ENCODE results near the gene NBEAL1.

Gene NBEAL1

DNA sequence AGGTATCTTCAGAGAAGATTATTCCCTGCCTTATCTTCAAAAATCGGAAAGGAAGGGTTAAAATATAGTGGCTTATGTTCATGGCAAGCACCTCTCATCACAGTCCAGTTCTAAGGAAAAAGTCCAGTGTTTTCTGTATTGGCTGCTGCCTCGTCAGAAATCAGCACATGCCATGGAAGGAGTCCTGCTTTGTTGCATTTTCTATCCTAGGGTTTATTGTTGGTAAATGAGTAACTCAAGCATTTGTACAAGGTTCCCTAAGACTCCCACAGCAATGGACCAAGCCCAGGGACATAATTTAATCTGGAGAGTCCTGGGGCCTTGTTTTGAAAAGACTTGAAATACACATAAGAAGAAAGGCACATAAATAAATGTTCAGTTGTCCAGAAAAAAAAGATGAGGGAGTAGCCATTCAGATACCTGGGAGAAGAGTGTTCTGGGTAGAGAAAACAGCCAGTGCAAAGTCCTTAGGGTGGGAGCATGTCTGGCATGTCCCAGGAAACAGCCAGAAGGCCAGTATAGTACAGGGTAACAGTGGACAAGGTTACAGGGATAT, 26.4 kb downstream of the NBEAL1 start:
- ChIA-PET POLR2A (no interaction called here), CTCF (no interaction called here)
- Histone ChIP-seq H3K27ac (ENCODE audit: extremely low read depth, low read depth, low read length) (no peak overlapping the region), H3K9me3 (ENCODE audit: control insufficient read depth, insufficient read depth, low read depth, low read length) (no peaks in the 10 kb centered on the region), H3K4me1 (ENCODE audit: control insufficient read depth, insufficient read depth, low read length) (peaks cover 8% of the 10 kb centered on the region), H3K36me3 (ENCODE audit: control insufficient read depth in 2 of 2, insufficient read depth in 1 of 2, low read length in 2 of 2) (peaks cover 0 to 7% of the 10 kb centered on the region in 2 experiments; a peak in 1 of 3 replicates), H3K4me3 (ENCODE audit: low read depth, low read length) (no peak overlapping the region)
- TF ChIP-seq HOXC10 (CRISPR knock-in tag; IDR thresholded peaks at IDR 0.05): no peak

- peaks cover 0 to 14% of the 10 kb centered on the region in 2 experiments; a peak in 1 of 3 replicates for H3K36me3 ChIP-seq (ENCODE audit: control insufficient read depth in 2 of 2, insufficient read depth in 1 of 2, low read length in 2 of 2)
- H3K27ac ChIP-seq (ENCODE audit: extremely low read depth, low read depth, low read length): no peak overlapping the region
- H3K4me1 ChIP-seq (ENCODE audit: control insufficient read depth, insufficient read depth, low read length): no peaks in the 10 kb centered on the region
- ChIA-PET CTCF (interaction anchor here (0.7 kb wide), 2 partner anchors 25 to 938 kb away, joined by 3 read pairs; no protein-coding TSS in a partner anchor), POLR2A (no interaction called here)
- no peaks in the 10 kb centered on the region for H3K9me3 ChIP-seq (ENCODE audit: control insufficient read depth, insufficient read depth, low read depth, low read length)
- H3K4me3 ChIP-seq (ENCODE audit: low read depth, low read length): no peak overlapping the region
- TF ChIP-seq ZNF133 (tag by site-specific recombination; IDR thresholded peaks at IDR 0.05) (peak; percentile 54), SCRT1 (tag by site-specific recombination; IDR thresholded peaks at IDR 0.05; ENCODE audit: borderline replicate concordance) (no peak)
Measured at GRCh38 chr2:203042178-203042577, 27.5 kb downstream of the NBEAL1 start.

DNA sequence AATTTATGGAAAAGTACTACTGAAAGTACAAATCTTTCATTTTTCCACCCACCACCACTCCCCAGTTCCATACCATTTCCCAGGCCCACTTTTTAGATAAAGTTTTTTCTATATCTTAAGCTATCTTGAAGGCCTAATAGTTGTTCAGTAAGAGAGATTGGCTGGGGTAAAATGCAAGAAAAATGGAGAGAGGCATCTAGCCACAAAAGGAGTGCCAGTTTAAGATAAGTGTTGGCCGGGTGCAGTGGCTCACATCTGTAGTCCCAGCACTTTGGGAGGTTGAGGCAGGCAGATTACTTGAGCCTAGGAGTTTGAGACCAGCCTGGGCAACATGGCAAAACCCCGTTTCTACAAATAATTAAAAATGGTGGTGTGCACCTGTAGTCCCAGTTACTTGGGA, 28.6 kb downstream of the NBEAL1 start:
- CTCF ChIA-PET: no interaction called here
- Histone ChIP-seq H3K9me3 (ENCODE audit: control insufficient read depth, insufficient read depth, low read depth, low read length) (no peaks in the 10 kb centered on the region), H3K4me1 (ENCODE audit: control insufficient read depth, insufficient read depth, low read length) (no peaks in the 10 kb centered on the region), H3K36me3 (ENCODE audit: control insufficient read depth in 2 of 2, insufficient read depth in 1 of 2, low read length in 2 of 2) (peaks cover 0 to 14% of the 10 kb centered on the region in 2 experiments; a peak in 1 of 3 replicates), H3K27ac (ENCODE audit: extremely low read depth, low read depth, low read length) (no peak overlapping the region), H3K4me3 (ENCODE audit: low read depth, low read length) (no peak overlapping the region)
- TF ChIP-seq ZNF350 (tag by site-specific recombination; IDR thresholded peaks at IDR 0.05) (no peak), ZNF324 (tag by site-specific recombination; IDR thresholded peaks at IDR 0.05) (no peak), ZFP69B (tag by site-specific recombination; IDR thresholded peaks at IDR 0.05) (no peak), ZFP37 (tag by site-specific recombination; IDR thresholded peaks at IDR 0.05) (no peak), ZNF391 (tag by site-specific recombination; IDR thresholded peaks at IDR 0.05; ENCODE audit: borderline replicate concordance, low read depth) (no peak), TCF7L2 (IDR thresholded peaks at IDR 0.05; ENCODE audit: borderline replicate concordance, low read depth, low read length) (no peak), HOXC10 (CRISPR knock-in tag; IDR thresholded peaks at IDR 0.05) (no peak), ZNF121 (tag by site-specific recombination; IDR thresholded peaks at IDR 0.05) (no peak)
- POLR2A ChIA-PET: no interaction called here

- ChIA-PET POLR2A (no interaction called here), CTCF (interaction anchor here (0.6 kb wide), 1 partner anchor 51 kb away, joined by 3 read pairs; no protein-coding TSS in a partner anchor)
- no peaks in the 10 kb centered on the region for H3K9me3 ChIP-seq (ENCODE audit: control insufficient read depth, insufficient read depth, low read depth, low read length)
- H3K36me3 ChIP-seq (ENCODE audit: control insufficient read depth in 2 of 2, insufficient read depth in 1 of 2, low read length in 2 of 2): peaks cover 0 to 20% of the 10 kb centered on the region in 2 experiments; a peak in 2 of 3 replicates
- no peak overlapping the region for H3K4me3 ChIP-seq (ENCODE audit: low read depth, low read length)
- TF ChIP-seq ZNF701 (tag by site-specific recombination; IDR thresholded peaks at IDR 0.05) (no peak), ZNF366 (tag by site-specific recombination; conservative IDR thresholded peaks at IDR 0.05) (no peak), YY1 (tag by site-specific recombination; IDR thresholded peaks at IDR 0.05) (no peak), ZBTB44 (tag by site-specific recombination; IDR thresholded peaks at IDR 0.05) (no peak), ZNF658 (tag by site-specific recombination; IDR thresholded peaks at IDR 0.05) (no peak), ZNF2 (tag by site-specific recombination; IDR thresholded peaks at IDR 0.05) (no peak), KLF9 (tag by site-specific recombination; IDR thresholded peaks at IDR 0.05; ENCODE audit: low read depth) (no peak), HOXD13 (CRISPR knock-in tag; IDR thresholded peaks at IDR 0.05; ENCODE audit: borderline replicate concordance) (no peak), ZNF660 (tag by site-specific recombination; IDR thresholded peaks at IDR 0.05) (no peak)
- TF ChIP-seq, protein P1, sequence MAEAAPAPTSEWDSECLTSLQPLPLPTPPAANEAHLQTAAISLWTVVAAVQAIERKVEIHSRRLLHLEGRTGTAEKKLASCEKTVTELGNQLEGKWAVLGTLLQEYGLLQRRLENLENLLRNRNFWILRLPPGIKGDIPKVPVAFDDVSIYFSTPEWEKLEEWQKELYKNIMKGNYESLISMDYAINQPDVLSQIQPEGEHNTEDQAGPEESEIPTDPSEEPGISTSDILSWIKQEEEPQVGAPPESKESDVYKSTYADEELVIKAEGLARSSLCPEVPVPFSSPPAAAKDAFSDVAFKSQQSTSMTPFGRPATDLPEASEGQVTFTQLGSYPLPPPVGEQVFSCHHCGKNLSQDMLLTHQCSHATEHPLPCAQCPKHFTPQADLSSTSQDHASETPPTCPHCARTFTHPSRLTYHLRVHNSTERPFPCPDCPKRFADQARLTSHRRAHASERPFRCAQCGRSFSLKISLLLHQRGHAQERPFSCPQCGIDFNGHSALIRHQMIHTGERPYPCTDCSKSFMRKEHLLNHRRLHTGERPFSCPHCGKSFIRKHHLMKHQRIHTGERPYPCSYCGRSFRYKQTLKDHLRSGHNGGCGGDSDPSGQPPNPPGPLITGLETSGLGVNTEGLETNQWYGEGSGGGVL (tag by site-specific recombination; IDR thresholded peaks at IDR 0.05): no peak
- H3K27ac ChIP-seq (ENCODE audit: extremely low read depth, low read depth, low read length): no peak overlapping the region
- H3K4me1 ChIP-seq (ENCODE audit: control insufficient read depth, insufficient read depth, low read length): no peaks in the 10 kb centered on the region
Measured at GRCh38 chr2:203045867-203046266, 31.2 kb downstream of the NBEAL1 start.
